Heart right ventricle (tissue), 16 donors: ENCODE results near the gene KIAA0319L. TPM values are rescaled to one million over a fixed set of nuclear protein-coding genes. Genes with fewer than 3 reads are reported as not detected.
A peak's percentile ranks its signal among the peaks of the same experiment; 100 is the strongest.

Experiments used
- ATAC-seq, 8 donors: fragments of 200-7000 bp; cut with Tn5 transposase; one replicate each; pipeline ENCODE4 v1.9.1; 2020; ENCODE audit warnings: mild to moderate bottlenecking in 8 of 8, moderate library complexity in 8 of 8, moderate number of reproducible peaks in 1 of 8
- DNase-seq, 2 donors: peaks; one replicate each; pipeline ENCODE4 v3.0.0-alpha.2; 2020
- H3K27ac ChIP-seq, 10 donors: fragments of 200-600 bp; sonication (generic) in 2 of 10; one replicate each; pipeline versions ENCODE4 v1.5.0 to v1.8.0; 2020 to 2022; ENCODE audit warnings: mild to moderate bottlenecking in 3 of 10
- H3K27me3 ChIP-seq, 7 donors: fragments of 200-600 bp; one replicate each; pipeline ENCODE4 v1.8.0; 2021 to 2022; ENCODE audit warnings: mild to moderate bottlenecking in 2 of 7
- H3K36me3 ChIP-seq, 9 donors: fragments of 200-600 bp; sonication (generic) in 1 of 9; one replicate each; pipeline versions ENCODE4 v1.5.0 to v1.8.0; 2020 to 2022; ENCODE audit warnings: mild to moderate bottlenecking in 2 of 9
- H3K4me1 ChIP-seq, 9 donors: fragments of 200-600 bp; sonication (generic) in 1 of 9; one replicate each; pipeline versions ENCODE4 v1.5.0 to v1.8.0; 2020 to 2022; ENCODE audit warnings: mild to moderate bottlenecking in 4 of 9
- H3K4me3 ChIP-seq, 10 donors: fragments of 200-600 bp; sonication (generic) in 2 of 10; one replicate each; pipeline versions ENCODE4 v1.5.0 to v1.8.0; 2020 to 2022; ENCODE audit warnings: mild to moderate bottlenecking in 7 of 10, moderate library complexity in 2 of 10
- H3K9me3 ChIP-seq, 11 donors: fragments of 200-600 bp in 10 of 11; sonication (generic) in 2 of 11; one replicate each; pipeline versions ENCODE4 v1.5.0 to v1.8.0; 2013 to 2022; ENCODE audit warnings: mild to moderate bottlenecking in 2 of 11, control low read depth in 1 of 11, moderate library complexity in 1 of 11
- CTCF ChIP-seq, 9 donors: fragments of 200-600 bp; sonication (generic) in 2 of 9; IDR thresholded peaks; one replicate each; pipeline versions ENCODE4 v1.5.0 to v1.8.0; 2021 to 2022; ENCODE audit warnings: antibody characterized with exemption in 9 of 9, mild to moderate bottlenecking in 5 of 9, moderate library complexity in 1 of 9
- whole genome bisulfite sequencing, 2 donors: extraction: QIAGEN DNeasy Blood & Tissue Kit; methylation state at CpG; one replicate each; pipeline ENCODE4 v1.1.7; 2013; ENCODE audit warnings: inconsistent platforms in 1 of 2; 5-methylcytosine and 5-hydroxymethylcytosine counted together
- intact Hi-C, 10 donors: fragments of 100-400 bp; cut with DNase I; formaldehyde crosslinking; loops; one replicate each; pipeline versions ENCODE4 v1.11.1 to v1.14.2; 2022
- long read RNA-seq, 3 donors: library from polyadenylated mRNA; unstranded; transcript quantifications; one replicate each; pipeline ENCODE4 v2.0.0, GENCODE V29; 2020 to 2021
- polyA plus RNA-seq, 2 donors: library from polyadenylated mRNA; stranded (reverse); fragments of 200-250 nt; gene quantifications; one replicate each; pipeline ENCODE4 v1.2.3, GENCODE V29; 2013
- total RNA-seq, 10 donors: library from RNA; stranded (reverse); fragmentation: NEBNext Ultra II Directional in 3 of 10; extraction: Animal tissue kit (Norgen Biotek cat#: 25700) in 3 of 10; gene quantifications; one replicate each; pipeline versions ENCODE4 v1.2.1 to v1.2.4, GENCODE V29; 2021 to 2023
- donor health status: Arrhythmogenic right ventricular cardiomyopathy.
- donor health status: ischemic (EF 13 %, LVEDD 7.1; RV severe dilation, severe dysfunction).
- donor health status: healthy with polysubstance abuse.
- donor health status: DM: no; HTN: yes; CAD: no.
- donor health status: DM: no; HTN: no; CAD: no.
- donor health status: ischemic (EF 25% LVEDD 6.9; RV normal size, moderate dysfunction).
- donor health status: ischemic (EF 25% LVEDD 5.7; RV mildly dilated, moderate dysfunction).
- donor health status: healthy.
- donor health status: DM: yes; HTN: yes; CAD: no.
- donor health status: Ischemic cardiomyopathy.
- donor health status: ischemic (EF 35%, LVEDD 5.7; RV mildly dilated, moderate dysfunction).
- donor health status: nonischemic (EF 11% LVEDD 7.7; RV severe dilation, severe dysfunction).
- donor health status: DM: yes; HTN: yes; CAD: no.
- donor health status: PGD.
- donor health status: ischemic (EF 29% LVEDD 5.4; RV normal size, mild dysfunction).
- donor health status: nonischemic (EF 23%, LVEDD 6.1; RV moderate dilation, normal function).

Gene KIAA0319L
- total RNA-seq (10 to 100 TPM; 57.9 to 84.3 (median 78.3) TPM), polyA plus RNA-seq (10 to 100 TPM; 26.0 to 28.0 TPM)
- long read RNA-seq, donor 1, full-length matches to known transcripts = 16 of 63 reads
- long read RNA-seq, donor 1, partial matches to known transcripts = 22 of 63 reads
- long read RNA-seq, donor 1, other reads (novel, unspliced or antisense) = 25 of 63 reads
- long read RNA-seq, donor 2, full-length matches to known transcripts = 18 of 71 reads
- long read RNA-seq, donor 2, partial matches to known transcripts = 22 of 71 reads
- long read RNA-seq, donor 2, other reads (novel, unspliced or antisense) = 31 of 71 reads
- long read RNA-seq, donor 3, full-length matches to known transcripts = 22 of 173 reads
- long read RNA-seq, donor 3, partial matches to known transcripts = 129 of 173 reads
- long read RNA-seq, donor 3, other reads (novel, unspliced or antisense) = 22 of 173 reads

GRCh38 chr1:35557118-35557610, at the start of gene KIAA0319L:
KIAA0319L (minus strand) TSS chr1:35557403; CDS start chr1:35554491, 2,912 bp downstream.
- Histone ChIP-seq H3K4me1 (peaks cover 0 to 84% (median 59%) of the 10 kb centered on the region in 9 donors), H3K27me3 (no peaks in the 10 kb centered on the region), H3K27ac (peak within 1 kb of the TSS; percentile 97 to 100 (median 98)), H3K4me3 (peak within 1 kb of the TSS; percentile 74 to 98 (median 89)), H3K9me3 (no peaks in the 10 kb centered on the region), H3K36me3 (peaks cover 0 to 34% (median 8%) of the 10 kb centered on the region in 9 donors)
- intact Hi-C loops = loop anchor here in 3 of 10 donors (5.0 to 10.0 kb wide), 2 partner anchors 355 to 362 kb away; partner anchors contain the start of gene SFPQ (in 2 of the 3)
- 0% methylated on average over 37 to 39 of the region's 39 CpGs for WGBS, 2 donors
- ATAC-seq (peak; percentile 89 to 95 (median 92)), DNase-seq (peak; percentile 89 to 92)
- peak in 2 of 9 donors; percentile 11 to 12 for TF ChIP-seq CTCF (IDR thresholded peaks at IDR 0.05)

- DNase-seq (no peak), ATAC-seq (no peak)
- 87% methylated on average over 4 of the region's 4 CpGs for WGBS, 2 donors
- no peak overlapping the region for H3K4me3 ChIP-seq
- H3K9me3 ChIP-seq = no peaks in the 10 kb centered on the region
- H3K27me3 ChIP-seq = no peaks in the 10 kb centered on the region
- TF ChIP-seq CTCF (IDR thresholded peaks at IDR 0.05) = no peak
- peaks cover 0 to 99% (median 60%) of the 10 kb centered on the region in 9 donors for H3K36me3 ChIP-seq
- H3K27ac ChIP-seq = no peak overlapping the region
- intact Hi-C loops = no loop called here
- no peaks in the 10 kb centered on the region for H3K4me1 ChIP-seq
Measured at GRCh38 chr1:35605867-35606182, 48.6 kb upstream of the KIAA0319L start.

- Histone ChIP-seq H3K36me3 (peaks cover 0 to 100% (median 60%) of the 10 kb centered on the region in 9 donors), H3K27ac (no peak overlapping the region), H3K27me3 (no peaks in the 10 kb centered on the region), H3K4me3 (no peak overlapping the region), H3K4me1 (no peaks in the 10 kb centered on the region), H3K9me3 (no peaks in the 10 kb centered on the region)
- intact Hi-C loops = no loop called here
- 76% methylated on average over 6 of the region's 6 CpGs for WGBS, 2 donors
- DNase-seq (no peak), ATAC-seq (no peak)
- no peak for TF ChIP-seq CTCF (IDR thresholded peaks at IDR 0.05)
Measured at GRCh38 chr1:35605071-35605866, 48.1 kb upstream of the KIAA0319L start.

GRCh38 chr1:35603941-35604340, 46.7 kb upstream of the KIAA0319L start:
- intact Hi-C loops = no loop called here

More at GRCh38 chr1:35603941-35604340, 46.7 kb upstream of the KIAA0319L start:
- TF ChIP-seq CTCF (IDR thresholded peaks at IDR 0.05) = no peak
- no peaks in the 10 kb centered on the region for H3K9me3 ChIP-seq
- no peaks in the 10 kb centered on the region for H3K4me1 ChIP-seq
- no peak overlapping the region for H3K4me3 ChIP-seq
- ATAC-seq (no peak), DNase-seq (no peak)
- peaks cover 0 to 100% (median 60%) of the 10 kb centered on the region in 9 donors for H3K36me3 ChIP-seq
- no peaks in the 10 kb centered on the region for H3K27me3 ChIP-seq
- H3K27ac ChIP-seq = no peak overlapping the region
- 83 to 85% methylated on average over 4 of the region's 4 CpGs for WGBS, 2 donors
